GM19463 (cell line): ENCODE measurements around the gene ZMAT5.

ENCODE experiments used
- ATAC-seq: cut with Tn5 transposase; IDR thresholded peaks from one replicate; pipeline ENCODE4 v1.9.1; 2021; ENCODE audit warnings: mild to moderate bottlenecking, moderate library complexity; ENCODE audit not compliant: unreplicated experiment

Gene ZMAT5

DNA sequence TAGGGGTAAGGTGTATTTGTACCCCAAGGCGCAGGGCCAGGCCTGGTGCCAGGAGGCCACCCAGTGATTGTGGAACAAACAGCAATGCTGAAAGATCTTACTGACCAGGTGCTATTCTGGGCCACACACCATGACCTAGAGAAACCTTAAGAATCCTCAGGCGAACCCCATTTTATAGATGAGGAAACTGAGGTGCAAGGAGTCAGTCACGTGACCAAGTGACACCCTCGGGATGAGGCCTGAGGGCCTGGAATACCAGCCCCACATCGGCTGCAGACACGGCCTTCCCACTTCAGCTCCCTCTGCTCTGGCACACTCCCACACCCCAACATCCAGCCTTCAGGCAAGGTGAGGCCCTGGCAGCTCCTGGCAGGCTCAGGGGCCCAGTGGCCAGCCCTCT, 33.9 kb downstream of the ZMAT5 start:
- no peak for ATAC-seq

DNA sequence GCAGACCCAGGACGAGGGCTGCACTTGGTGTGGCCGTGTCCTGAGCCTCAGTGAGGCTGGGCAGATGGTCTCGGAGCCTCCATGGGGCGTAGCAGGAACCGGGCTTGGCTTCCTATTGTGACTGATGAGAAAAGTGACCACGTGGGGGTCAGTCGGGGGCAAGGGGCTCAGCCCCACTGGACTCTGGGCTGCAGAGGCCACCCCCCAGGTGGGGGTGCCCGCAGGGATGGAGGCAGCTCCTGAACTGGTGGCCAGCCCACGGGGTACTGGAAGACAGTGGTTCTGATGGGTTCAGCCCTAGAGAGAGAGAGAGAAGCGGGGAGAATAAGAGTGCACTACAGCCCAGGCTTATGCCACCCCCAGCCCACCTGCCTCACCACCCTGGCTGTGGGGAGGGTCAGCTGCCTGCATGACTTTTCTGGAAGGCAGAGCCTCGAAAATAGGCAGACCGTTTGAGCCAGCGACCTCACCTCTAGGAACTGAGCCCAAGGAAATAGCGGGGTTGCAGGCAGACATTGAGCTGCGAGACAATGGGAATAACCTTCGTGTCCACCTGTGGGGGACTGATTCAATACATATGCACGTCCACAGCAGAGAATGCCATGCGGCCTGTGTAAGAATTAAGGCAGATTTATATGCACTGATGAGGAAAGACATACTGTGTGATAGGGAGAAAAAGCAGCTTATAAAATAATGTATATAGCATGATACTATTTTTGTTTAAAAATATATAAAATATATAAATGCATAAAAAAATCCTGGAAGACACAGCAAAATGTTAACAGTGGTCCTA, 35.6 kb downstream of the ZMAT5 start:
- ATAC-seq = no peak

DNA sequence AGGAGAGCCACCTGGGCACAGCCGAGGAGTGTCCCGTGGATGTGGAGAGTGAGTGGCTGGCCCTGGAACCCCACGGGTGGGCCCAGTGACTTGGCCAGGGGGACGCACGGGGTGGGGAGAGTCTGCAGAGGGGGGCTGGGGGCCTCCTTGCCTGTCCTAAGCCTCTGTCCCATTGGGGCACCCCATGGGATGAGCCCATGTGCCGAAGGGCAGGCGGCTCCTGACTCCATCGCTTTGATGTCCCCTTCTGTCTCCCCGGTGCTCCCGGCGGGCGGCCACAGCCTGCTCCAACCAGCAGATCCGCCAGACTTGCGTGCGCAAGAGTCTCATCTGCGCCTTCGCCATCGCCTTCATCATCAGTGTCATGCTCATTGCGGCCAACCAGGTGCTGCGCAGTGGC, 37.6 kb downstream of the ZMAT5 start:
- ATAC-seq = no peak

DNA sequence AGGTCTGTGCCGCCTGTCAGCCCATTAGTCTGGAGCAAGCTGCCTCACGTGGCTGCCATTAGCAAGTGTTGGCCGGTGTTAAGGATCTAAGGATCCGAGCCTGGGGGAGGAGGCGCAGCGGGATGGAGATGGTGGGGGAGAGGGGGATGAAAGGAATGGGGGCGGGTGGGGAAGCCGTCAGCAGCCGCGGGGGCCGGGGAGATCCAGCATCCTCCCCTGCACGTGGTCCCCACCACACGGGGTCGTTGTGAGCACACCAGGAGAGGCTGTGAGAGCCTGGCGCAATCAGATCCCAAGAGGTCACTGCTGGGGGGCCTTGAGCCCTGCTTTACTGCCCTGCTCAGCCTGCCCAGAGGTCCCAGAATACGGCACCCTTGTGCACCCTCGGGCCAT, 39.7 kb downstream of the ZMAT5 start:
- ATAC-seq = no peak

DNA sequence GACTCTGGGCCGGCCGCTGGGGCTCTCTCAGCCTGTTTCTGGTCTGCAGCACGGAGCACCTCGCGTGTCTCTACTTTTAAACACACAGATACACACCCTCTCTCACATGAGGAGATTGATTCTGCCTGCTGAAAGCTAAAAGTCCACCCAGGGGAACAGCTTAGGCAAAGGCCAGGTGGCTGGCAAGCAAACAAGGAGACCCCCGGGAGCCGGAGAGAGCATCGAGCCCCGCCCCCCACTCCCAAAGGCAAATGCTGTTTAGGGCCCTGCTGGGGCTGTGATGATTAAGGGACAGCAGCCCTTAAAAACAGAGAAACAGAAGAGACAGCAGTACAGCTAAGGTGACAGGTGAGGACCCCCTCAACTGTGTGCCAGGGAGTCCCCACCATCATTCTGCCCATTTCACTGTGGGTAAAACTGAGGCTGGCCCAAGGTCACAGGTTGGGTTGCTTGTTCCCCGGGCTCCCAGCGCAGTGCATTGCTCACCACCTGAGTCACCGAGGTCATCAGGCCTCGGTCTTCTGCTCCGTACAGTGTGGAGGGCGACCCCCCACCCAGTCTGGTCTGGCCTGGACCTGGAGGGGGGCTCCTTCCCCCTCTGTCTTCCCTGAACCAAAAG, 40.2 kb downstream of the ZMAT5 start:
- no peak for ATAC-seq

DNA sequence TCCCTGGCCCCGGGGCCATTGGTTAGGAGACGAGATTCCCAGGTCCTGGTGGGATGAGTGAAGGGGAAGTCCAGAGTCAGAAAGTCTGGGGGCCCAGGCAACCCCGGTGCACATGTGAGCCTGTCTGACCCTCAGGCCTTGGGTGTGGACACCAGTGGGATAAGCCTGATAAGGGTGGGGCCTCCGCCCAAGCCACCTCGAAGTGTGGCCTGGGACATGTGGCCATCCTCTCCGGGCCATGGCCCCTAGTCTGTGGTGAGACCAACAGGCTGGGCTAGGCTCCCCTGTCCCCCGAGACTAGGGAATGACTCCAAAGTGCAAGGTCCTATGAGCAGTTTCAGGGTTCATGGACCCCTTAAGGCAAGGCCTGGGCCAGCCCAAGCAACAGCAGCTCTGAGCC, 40.7 kb downstream of the ZMAT5 start:
- no peak for ATAC-seq

DNA sequence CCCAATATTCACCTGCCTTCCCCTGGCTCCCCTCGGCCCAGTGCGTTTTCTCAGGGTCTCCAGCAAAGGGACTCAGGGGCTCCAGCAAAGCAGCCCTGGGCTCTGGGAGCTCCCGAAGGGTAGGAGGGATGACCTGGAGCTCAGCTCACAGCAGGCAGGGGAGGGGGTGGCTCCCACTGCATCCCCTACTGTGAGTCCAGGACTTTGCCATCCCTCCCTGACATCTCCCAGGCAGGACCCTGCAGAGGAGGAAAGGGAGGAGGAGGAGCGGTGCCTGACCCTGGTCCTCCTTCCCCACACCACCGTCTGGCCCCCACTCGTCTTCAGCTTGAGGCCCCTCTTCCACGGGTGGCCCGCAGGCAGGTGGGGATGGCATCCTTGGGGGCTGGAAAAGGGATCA, 42.0 kb downstream of the ZMAT5 start:
- ATAC-seq = no peak

DNA sequence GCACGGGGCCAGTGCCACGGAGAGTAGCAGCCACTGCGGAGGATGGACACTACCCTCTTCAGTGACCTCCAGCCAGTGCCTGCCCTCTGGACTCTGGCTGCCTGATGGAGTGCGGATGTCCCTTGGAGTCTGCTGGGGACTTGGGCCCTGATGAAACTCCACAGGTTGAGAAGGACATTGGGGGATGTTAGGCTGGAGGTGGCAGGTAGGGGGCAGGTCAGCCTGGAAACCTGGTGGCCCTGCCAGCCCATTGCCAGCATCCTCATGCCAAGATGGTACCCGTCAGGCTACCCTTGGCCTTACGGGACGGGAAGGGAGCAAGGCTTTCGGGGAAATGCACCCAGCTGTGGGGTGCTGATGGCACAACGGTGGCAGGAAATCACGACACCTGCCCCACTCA, 43.0 kb downstream of the ZMAT5 start:
- no peak for ATAC-seq

DNA sequence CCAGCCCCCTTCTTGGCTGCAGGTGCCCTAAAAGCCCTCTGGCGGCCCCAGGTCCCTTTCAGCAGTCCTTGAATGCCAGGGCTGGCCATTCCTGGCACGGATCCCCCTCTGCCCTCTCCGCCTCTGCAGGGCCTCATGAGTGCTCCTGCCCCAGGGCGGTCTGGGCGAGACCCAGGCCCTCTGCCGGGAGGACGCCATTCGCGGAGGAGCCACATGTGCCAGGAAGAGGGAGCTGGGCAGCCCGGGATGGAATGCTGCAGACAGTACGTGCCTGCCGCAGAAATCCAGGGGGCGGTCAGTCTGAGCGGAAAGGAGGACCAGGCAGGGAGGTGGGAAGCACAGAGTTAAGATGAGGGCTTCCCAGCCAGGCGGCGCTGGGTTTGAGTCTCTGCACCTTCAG, 44.2 kb downstream of the ZMAT5 start:
- no peak for ATAC-seq

DNA sequence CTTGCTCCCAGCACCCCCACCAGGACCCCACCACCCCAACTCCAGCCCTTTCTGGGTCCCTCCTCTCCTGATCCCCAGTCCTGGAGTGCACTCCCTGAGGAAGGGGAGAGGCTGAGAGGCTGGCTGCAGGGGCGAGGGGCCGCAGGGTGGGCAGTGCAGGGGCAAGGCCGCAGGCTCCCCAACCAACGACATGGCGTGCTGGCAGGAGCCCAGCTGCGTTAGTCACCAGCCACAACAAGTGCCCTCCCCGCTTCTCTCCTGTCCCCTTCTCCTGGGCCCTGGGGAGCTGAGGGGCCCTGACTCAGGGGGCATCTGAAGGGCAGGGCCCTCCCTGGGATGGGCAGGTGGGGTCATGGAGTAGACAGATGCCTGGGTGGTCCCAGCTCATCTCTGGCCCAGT, 44.7 kb downstream of the ZMAT5 start:
- no peak for ATAC-seq

DNA sequence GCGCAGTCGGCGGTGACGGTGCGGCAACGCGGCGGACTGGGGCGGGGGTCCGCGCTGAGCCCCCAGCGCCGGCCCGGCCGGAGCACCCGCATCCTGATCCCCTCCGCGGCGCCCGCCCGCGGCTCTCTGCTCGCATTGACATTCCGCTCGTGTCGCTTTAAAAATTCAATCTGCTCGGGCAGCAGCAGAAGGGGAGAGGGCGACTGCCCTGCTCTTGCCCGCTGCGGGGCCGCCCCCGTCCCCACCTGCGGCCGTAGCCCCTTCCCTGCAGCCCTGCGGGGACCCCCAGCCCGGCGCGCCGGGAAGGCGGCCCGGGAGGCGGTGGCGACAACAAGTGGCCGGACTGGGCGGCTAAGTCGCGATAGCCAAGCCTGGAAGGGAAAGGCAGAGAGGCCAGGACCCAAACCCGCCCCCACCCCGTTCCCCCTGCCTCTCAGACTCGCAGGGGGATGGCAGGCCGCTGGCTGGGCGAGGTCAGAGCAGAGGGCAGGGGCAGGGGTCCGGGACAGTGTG, 45.9 kb downstream of the ZMAT5 start:
- no peak for ATAC-seq

DNA sequence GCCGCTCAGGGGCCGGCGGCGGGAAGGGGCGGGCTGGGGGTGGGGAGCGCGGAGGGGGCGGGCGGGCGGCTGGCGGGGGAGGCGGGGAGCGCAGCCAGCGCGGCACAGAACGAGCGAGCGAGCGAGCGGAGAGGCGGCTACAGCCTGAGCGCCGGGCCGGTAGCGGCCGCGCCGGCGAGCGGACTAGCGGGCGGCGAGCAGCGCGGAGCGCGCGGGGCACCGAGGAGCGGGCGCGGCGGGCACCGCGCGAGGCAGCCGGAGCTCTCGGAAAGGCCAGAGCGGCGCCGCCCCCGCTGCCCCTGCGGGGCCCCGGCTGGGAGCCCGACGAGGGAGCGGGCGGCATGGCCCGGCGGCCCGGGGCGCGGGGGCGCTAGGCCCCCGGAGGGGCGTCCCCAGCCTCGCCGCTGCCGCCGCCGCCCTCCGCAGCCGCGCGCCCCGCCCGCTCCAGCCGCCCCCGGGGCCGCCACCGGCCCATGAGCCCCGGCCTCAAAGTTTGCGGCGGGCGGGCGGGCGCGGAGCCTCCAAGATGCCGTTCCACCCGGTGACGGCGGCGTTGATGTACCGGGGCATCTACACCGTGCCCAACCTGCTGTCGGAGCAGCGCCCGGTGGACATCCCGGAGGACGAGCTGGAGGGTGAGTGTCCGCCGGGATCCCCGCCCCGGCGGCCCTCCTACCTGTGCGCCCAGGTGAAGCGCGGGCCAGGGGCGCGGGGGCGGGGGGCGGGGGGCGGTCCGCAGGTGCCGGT, 46.7 kb downstream of the ZMAT5 start, which contains the start of gene CABP7:
Gene CABP7, plus strand, starts transcription at position 105 of the 747 bp plus-strand sequence. Its CDS starts 422 bp downstream, at position 527.
- no peak for ATAC-seq

DNA sequence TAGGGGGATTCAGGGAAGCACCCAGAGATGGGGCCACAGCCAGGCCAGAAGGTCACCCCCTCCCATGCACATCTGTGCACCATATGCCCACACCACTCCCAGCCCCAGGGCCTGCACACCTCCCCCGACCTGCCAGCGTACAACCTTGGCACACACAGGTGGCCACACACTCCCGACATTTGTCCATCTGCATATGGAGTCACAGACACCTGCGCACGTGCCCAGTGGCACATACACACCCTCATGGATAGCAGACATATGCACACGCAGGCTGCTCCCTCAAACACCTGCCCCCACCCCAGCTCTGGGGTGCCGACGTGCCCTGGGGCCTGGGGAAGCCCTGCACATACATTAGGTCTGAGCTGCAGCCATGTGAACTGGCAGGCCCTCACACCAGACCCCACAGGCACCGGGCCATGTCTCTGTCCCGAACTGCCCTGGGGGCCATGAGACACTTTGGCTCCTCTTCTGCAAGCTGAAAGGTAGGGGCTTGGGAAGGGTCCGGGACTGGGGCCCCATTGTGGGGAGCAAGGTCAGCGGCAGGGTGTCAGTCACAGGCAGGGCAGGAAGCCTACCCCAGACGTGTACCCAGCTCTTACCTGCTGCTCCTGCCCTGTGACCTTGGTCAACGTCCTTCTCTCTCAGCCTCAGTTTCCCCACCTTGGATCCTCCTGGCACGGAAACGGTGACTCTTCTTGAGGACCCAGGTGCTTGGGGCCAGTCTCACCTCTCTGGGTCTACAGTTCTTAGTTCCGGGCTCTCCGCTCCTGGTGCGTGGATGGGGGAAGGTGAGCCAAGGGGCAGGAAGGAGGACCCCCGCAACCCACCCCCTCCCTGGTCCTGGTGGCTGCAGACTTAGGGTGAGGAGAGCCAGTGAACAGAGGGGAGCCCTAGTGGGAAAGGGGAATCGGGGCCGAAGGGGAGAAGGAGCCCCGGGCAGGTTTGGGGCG, 47.6 kb downstream of the ZMAT5 start:
- ATAC-seq = no peak

DNA sequence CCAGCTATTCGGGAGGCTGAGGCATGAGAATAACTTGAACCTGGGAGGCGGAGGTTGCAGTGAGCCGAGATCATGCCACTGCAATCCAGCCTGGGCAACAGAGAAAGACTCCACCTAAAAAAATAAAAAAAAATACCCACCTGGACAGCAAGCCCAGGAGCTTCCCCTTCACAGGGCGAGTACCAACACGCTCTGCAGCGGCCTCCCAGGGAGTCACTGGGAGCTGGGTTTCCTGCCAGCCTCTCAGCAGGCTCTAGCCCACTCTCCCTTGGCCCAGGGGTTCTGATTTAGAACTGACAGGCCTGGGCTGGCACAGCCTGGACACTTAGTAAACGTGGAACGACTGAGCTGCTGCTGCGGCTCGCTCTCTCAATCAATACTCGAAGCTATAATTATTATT, 49.0 kb downstream of the ZMAT5 start:
- no peak for ATAC-seq

DNA sequence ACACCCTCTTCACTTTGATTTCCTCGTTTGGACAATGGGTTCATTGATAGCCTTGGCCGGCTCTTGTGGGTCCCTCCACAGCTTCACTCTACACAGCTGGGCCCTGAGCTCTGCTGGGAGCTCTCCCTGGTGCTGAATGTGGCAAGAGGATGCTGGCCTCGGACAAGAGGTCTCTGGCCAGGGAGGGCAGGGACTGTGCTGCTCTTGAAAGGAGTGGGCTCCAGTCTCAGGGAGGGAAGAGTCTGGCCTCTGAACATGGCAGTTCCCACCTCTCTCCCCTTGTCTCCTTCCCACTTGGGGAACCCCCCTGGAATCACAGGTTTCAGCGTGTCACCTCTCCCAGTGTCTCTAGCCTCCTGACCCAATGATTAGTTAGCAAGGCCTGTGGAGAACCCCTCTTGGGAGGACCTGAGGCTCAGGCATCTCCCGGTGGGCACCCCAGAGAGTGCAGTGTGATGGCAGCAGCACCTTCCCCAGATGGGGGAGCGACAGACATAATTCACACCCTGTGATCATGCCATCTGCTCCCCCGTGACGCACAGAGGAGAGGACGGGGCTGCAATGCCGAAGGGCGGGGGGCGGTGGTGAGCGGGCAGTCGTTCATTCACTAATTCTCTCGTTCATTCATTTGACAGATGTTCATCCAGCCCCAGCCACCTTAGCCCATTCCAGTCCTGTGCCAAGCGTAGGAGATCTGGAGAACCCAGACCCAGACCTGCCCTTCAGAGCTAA, 49.8 kb downstream of the ZMAT5 start:
- ATAC-seq = no peak

DNA sequence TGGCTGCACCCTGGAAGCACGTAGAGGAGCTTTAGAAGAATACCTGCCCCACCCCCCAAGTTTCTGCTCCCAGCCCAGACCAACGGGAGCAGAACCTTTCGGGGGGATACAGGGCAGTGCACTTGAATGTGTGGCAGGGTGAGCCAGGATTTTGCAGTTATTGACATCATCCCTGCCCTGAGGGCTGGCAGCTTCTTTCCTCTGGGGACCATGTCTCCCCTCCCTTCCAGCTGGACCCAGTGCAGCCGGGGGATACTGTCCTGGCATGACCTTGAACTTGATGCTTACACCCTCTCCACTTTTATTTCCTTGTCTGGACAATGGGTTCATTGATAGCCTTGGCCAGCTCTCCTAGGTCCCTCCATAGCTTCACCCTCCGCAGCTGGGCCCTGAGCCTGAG, 51.1 kb downstream of the ZMAT5 start:
- ATAC-seq = no peak

DNA sequence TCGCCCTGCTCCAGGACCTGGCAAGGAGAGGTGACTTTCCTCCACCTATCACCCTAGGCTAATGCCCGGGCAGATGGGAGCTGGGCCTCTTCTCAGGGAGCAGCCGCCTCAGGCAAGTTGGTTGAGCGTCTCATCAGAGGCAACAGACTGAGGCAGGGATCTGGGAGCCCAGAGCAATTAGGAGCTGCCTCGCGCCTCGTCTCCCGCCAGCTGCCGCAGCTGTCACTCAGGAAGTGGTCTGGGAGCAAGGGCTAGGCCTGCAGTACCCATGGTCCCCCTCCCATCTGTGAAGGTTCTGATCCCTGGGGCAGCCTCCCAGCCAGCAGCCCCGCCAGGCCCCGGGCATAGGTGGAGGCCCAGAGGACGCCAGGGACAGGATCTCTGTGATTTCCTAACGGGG, 51.6 kb downstream of the ZMAT5 start:
- ATAC-seq = no peak

DNA sequence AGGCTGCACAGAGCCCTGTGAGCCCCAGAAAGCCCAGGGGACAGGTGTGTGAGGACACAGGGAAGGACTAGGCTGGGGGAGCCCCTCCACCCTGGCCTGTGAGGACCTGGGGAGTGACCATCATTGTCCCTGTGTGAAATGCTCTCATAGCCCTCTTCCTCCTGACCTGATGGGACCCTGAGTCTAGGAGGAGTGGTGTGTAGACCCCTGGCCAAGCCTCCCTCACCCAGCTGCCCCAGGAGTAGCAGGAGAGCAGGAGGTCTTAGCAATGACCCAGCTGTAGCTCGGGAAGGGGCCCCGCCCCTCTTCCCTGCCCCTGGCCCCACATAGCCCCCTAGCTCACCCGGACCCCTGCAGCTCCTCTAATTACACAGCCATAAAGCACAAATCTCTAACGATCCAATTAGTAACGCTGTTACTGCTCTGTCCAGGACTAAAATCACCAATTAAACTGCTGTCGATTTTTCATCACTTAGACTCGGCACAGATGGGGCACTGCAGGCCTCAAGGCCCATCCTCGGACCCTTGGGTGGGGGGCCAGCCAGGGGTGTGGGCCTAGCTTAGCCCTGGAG, 53.6 kb downstream of the ZMAT5 start:
- ATAC-seq = no peak

DNA sequence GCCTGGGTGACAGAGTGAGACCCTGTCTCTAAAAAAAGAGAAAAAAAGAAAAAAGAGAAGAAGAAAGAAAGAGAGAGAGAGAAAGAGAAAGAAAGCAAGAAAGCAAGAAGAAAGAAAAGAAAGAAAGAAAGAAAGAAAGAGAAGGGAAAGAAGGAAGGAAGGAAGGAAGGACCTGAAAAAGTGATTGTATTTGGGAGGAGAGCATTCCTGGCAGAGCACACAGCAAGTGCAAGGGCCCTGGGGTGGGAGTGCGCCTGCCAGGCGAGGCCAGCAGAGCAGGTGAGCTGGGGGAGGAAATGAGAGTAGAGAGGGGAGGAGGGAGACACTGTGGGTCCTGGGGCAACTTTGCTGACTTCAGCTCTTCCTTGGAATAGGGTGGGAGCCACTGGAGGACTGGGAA, 54.7 kb downstream of the ZMAT5 start:
- no peak for ATAC-seq
